ENCODE results near the gene KCNC3.

DNA sequence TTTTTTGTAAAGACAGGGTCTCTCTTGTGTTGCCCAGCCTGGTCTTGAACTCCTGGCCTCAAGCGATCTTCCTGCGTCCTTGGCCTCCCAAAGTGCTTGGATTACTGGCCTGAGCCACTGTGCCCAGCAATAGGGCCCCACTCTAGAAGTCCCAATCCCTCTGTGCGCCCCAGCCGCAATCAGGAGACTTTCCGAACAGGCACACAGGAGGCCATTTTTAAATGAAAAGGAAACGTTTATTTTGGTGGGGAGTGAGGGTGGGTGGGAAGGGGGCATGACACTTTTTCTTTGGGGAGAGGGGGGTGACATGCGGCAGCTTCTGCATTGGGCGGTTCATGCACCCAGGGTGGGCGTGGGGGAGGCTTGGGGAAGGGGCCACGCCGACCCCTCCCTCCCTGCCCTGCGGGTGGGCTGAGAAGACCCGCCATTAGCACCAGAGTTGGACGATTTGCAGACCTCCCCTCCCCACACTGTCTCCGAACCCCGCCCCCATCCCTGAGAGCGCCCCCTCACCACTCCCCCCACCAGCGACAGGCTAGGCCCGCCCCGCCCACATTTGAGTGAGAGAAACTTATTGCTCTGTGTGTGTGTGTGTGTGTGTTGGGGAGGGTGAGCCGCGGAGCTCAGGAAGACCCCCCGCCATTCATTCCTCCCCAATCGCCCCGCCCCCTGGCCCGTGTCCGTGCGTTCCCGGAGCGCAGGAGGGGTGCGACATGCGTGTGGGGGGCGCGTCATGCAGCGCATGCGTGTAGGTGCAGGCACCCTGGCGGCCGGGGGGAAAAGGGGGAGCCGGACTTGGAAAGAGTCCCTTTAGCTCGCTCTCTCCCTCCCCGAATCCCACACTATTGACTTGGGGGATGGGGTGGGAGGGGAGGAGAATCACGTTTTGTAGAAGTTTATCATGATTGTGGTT is 17.2 kb downstream of the KCNC3 start:
- TF ChIP-seq RXRA (IDR thresholded peaks at IDR 0.05) (no peak), CTCF (IDR thresholded peaks at IDR 0.05; ENCODE audit: low read depth, low read length, missing input control) (no peak), SP1 (IDR thresholded peaks at IDR 0.05) (no peak), YY1 (IDR thresholded peaks at IDR 0.05) (no peak), EGR1 (IDR thresholded peaks at IDR 0.05; ENCODE audit: low read depth in 2 of 2) (no peak)
- TF ChIP-seq, protein P1, sequence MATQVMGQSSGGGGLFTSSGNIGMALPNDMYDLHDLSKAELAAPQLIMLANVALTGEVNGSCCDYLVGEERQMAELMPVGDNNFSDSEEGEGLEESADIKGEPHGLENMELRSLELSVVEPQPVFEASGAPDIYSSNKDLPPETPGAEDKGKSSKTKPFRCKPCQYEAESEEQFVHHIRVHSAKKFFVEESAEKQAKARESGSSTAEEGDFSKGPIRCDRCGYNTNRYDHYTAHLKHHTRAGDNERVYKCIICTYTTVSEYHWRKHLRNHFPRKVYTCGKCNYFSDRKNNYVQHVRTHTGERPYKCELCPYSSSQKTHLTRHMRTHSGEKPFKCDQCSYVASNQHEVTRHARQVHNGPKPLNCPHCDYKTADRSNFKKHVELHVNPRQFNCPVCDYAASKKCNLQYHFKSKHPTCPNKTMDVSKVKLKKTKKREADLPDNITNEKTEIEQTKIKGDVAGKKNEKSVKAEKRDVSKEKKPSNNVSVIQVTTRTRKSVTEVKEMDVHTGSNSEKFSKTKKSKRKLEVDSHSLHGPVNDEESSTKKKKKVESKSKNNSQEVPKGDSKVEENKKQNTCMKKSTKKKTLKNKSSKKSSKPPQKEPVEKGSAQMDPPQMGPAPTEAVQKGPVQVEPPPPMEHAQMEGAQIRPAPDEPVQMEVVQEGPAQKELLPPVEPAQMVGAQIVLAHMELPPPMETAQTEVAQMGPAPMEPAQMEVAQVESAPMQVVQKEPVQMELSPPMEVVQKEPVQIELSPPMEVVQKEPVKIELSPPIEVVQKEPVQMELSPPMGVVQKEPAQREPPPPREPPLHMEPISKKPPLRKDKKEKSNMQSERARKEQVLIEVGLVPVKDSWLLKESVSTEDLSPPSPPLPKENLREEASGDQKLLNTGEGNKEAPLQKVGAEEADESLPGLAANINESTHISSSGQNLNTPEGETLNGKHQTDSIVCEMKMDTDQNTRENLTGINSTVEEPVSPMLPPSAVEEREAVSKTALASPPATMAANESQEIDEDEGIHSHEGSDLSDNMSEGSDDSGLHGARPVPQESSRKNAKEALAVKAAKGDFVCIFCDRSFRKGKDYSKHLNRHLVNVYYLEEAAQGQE (IDR thresholded peaks at IDR 0.05) = no peak
